Measurements from ENCODE around the gene RABEPK. TPM values are rescaled to one million over a fixed set of nuclear protein-coding genes. Genes with fewer than 3 reads are reported as not detected.
"Not testable (repeated sequence)": the region's sequence is repeated elsewhere in the genome, so short reads cannot be mapped to it uniquely, and the experiment has no call there.

Gene RABEPK, protein sequence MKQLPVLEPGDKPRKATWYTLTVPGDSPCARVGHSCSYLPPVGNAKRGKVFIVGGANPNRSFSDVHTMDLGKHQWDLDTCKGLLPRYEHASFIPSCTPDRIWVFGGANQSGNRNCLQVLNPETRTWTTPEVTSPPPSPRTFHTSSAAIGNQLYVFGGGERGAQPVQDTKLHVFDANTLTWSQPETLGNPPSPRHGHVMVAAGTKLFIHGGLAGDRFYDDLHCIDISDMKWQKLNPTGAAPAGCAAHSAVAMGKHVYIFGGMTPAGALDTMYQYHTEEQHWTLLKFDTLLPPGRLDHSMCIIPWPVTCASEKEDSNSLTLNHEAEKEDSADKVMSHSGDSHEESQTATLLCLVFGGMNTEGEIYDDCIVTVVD
- 25.1 and 36.6 TPM in 2 replicates for total RNA-seq (2014; rRNA removed; shearing (Covaris generic))

GRCh38 chr9:125200216-125201047, at the start of gene RABEPK:
Gene RABEPK (plus strand): TSS chr9:125200542. CDS start chr9:125203014, 2,472 bp downstream.
- peak; percentile 96 for DNase-seq (ENCODE audit: low read depth)

GRCh38 chr9:125151730-125152129, 48.6 kb upstream of the RABEPK start:
- DNase-seq (ENCODE audit: low read depth), result no peak

- no peak for DNase-seq (ENCODE audit: low read depth)
Observed at GRCh38 chr9:125153712-125154367, 46.5 kb upstream of the RABEPK start.

- no peak for DNase-seq (ENCODE audit: low read depth)
Observed at GRCh38 chr9:125156551-125156950, 43.8 kb upstream of the RABEPK start.

GRCh38 chr9:125160750-125161149, 39.6 kb upstream of the RABEPK start:
- no peak for DNase-seq (ENCODE audit: low read depth)

- DNase-seq (ENCODE audit: low read depth), result peak; percentile 24
Observed at GRCh38 chr9:125161284-125161918, 38.9 kb upstream of the RABEPK start.

DNA sequence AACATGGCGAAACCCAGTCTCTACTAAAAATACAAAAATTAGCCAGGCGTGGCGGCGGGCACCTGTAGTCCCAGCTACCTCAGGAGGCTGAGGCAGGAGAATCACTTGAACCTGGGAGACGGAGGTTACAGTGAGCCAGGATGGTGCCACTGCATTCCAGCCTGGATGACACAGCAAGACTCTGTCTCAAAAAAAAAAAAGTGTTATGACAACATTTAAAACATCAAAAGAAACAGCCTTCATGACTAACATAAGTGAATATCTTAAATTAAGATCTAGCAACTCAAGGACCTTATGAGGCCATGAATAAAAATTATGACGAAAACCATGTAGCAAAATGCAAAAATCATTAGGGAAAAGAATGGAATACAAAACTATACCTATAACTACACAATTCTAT, 37.5 kb upstream of the RABEPK start:
- peak; percentile 49 for DNase-seq (ENCODE audit: low read depth)

- no peak for DNase-seq (ENCODE audit: low read depth)
Observed at GRCh38 chr9:125166762-125167161, 33.6 kb upstream of the RABEPK start.

DNA sequence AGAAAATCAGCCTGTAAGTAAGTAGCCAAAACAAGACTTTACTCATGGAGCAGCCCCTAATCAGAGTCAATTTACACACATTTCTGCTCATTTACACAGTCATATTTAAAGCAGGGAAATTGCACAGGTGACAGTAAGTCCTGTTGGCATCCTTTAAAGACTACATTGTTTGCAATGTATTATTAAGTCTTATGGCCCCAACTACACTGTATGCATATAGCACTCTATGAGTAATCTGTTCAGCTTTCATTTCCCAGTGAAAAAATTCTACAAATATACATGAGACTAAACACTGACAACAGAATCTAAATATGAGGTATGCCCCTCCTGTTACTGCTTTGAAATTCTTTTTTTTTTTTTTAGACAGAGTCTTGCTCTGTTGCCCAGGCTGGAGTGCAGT, 30.4 kb upstream of the RABEPK start:
- DNase-seq (ENCODE audit: low read depth), result no peak

DNA sequence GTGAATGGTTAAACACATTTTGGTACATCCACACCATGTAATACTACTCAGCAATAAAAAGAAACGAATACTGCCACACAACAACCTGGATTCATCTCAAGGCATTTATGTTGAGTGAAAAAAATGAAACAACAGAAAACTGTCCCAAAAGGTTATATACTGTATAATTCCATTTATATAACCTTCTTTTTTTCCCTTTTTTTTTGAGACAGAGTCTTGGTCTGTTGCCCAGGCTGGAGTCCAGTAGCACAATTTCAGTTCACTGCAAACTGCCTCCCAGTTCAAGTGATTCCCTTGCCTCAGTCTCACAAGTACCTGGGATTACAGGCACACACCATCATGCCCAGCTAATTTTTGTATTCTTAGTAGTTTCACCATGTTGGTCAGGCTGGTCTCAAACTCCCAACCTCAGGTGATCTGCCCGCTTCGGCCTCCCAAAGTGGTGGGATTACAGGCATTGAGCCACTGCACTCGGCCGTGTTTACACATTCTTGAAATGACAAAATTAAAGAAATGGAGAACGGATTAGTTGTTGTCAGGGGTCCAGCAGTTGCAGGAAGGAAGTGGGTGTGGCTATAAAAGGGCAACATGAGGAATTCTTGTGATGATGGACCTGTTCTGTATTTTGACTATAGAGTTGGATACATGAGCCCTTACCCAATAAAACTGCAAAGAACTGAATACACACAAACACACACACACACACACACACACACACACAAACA, 28.1 kb upstream of the RABEPK start:
- peak; percentile 17 for DNase-seq (ENCODE audit: low read depth)

GRCh38 chr9:125176636-125177035, 23.7 kb upstream of the RABEPK start:
- no peak for DNase-seq (ENCODE audit: low read depth)

DNA sequence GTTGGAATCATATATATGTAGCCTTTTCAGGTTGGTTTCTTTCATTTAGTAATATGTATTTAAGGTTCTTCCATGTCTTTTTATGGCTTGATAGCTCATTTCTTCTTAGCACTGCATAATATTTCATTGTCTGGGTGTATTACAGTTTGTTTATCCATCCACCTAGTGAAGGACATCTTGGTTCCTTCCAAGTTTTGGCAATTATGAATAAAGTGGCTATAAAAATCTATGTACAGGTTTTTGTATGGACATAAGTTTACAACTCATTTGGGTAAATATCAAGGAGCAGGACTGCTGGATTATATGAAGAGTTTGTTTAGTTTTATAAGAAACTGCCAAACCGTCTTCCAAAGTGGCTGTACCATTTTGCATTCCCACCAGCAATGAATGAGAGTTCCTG, 22.5 kb upstream of the RABEPK start:
- no peak for DNase-seq (ENCODE audit: low read depth)

- not testable (repeated sequence) for DNase-seq (ENCODE audit: low read depth)
Observed at GRCh38 chr9:125179776-125180175, 20.6 kb upstream of the RABEPK start.

GRCh38 chr9:125180876-125181275, 19.5 kb upstream of the RABEPK start:
- DNase-seq (ENCODE audit: low read depth), result no peak

- not testable (repeated sequence) for DNase-seq (ENCODE audit: low read depth)
Observed at GRCh38 chr9:125181756-125182155, 18.6 kb upstream of the RABEPK start.

DNA sequence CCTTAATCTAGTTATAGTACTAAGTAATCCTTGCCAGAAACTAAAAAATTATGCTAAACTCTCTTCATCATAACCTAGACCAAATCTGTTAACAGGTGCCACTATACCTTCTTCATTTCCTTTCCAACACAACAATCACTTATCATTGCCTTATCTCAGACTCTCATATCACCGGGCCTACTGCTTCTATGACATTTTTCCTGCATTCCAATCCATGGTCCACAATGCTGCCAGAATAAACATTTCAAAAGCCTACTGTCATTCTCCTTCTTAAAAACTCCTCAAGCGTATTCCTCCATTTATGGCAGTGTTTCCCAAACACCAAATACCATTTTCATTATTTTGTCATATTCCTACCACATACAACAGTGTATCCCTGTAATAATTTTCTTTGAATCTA, 17.3 kb upstream of the RABEPK start:
- peak; percentile 39 for DNase-seq (ENCODE audit: low read depth)

GRCh38 chr9:125183561-125183960, 16.8 kb upstream of the RABEPK start:
- DNase-seq (ENCODE audit: low read depth), result no peak

- DNase-seq (ENCODE audit: low read depth), result peak; percentile 18
Observed at GRCh38 chr9:125189011-125189360, 11.4 kb upstream of the RABEPK start.

GRCh38 chr9:125189361-125190289, 10.7 kb upstream of the RABEPK start, which contains the start of gene PPP6C:
Gene PPP6C (minus strand): TSS chr9:125189803. CDS start chr9:125189718, 85 bp downstream.
- DNase-seq (ENCODE audit: low read depth), result peak; percentile 95

GRCh38 chr9:125190361-125190801, 10.0 kb upstream of the RABEPK start:
- DNase-seq (ENCODE audit: low read depth), result no peak

All from M059J (cell line).